B cell (primary cell): ENCODE results near the gene ACE.

ENCODE experiments used
- CTCF ChIP-seq: fragments of 200-600 bp; IDR thresholded peaks from one replicate; pipeline ENCODE4 v1.8.0; 2022; ENCODE audit warnings: antibody characterized with exemption, mild to moderate bottlenecking
- EZH2 ChIP-seq: IDR thresholded peaks from 2 replicates; pipeline ENCODE4 v1.6.1; 2012; ENCODE audit warnings: borderline replicate concordance, low read depth, mild to moderate bottlenecking, moderate library complexity, low read length; ENCODE audit not compliant: insufficient read depth, poor library complexity, severe bottlenecking

DNA sequence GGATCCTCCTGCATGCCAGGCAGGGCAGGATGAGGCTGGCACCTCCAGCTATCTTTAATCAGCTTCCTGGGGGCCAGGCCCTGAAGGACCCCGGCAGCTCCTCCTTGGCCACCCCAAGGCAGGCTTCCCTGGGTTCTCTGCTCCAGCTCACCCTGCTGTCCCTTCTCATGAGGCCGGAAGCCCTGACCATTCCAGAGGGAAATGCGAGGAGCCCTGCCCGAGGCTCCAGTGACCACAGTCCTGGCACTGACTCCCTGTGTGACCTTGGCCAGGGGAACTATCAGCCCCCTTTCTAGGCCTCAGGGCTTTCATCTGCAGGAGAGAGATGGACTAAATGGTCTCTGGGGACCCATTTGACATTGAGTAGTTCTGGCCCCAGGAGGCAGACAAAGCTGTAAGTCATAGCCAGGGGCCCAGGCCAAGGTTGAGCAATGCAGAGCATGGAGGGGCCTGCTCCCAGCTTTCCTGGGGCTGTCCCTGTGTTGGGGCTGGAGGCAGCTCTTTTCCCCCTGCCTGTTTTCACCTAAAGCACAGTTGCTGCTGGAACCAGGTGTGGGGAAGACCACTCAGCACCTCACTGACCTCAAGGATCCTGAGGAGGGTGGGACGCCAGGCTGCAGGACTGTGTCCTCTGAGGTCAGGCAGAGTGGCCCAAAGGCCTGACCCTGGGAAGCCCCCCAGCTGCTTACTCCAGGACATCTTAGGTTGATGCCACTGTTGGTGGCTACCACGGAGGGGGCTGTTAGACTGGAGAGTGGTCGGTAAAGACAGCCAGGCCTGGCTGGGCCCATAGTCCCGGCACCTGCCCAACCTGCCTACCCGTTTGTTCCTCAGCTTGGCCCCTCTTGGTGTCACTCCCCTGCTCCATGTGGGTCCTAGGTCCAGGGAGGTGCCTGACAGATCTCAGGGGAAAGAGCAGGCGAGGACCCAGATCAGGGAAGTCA lies 54.4 kb downstream of the ACE start:
- TF ChIP-seq CTCF (no peak), EZH2 (no peak)
